ENCODE data around the gene MARCHF2.
"Not testable (repeated sequence)": the region's sequence is repeated elsewhere in the genome, so short reads cannot be mapped to it uniquely, and the experiment has no call there.

Gene MARCHF2

GRCh38 chr19:8413629-8413995 lies 507 bp downstream of the MARCHF2 start:
- DNase-seq: peak in 1 of 5 experiments; percentile 19

GRCh38 chr19:8416796-8417195 lies 3.7 kb downstream of the MARCHF2 start:
- DNase-seq: no peak

- no peak for DNase-seq
Observed at GRCh38 chr19:8421484-8422461, 8.7 kb downstream of the MARCHF2 start.

GRCh38 chr19:8423817-8424223 lies 10.7 kb downstream of the MARCHF2 start:
- no peak for DNase-seq

GRCh38 chr19:8425331-8425730 lies 12.2 kb downstream of the MARCHF2 start:
- not testable (repeated sequence) for DNase-seq

GRCh38 chr19:8426283-8426682 lies 13.2 kb downstream of the MARCHF2 start:
- DNase-seq: no peak

- DNase-seq: no peak
Observed at GRCh38 chr19:8429044-8429443, 15.9 kb downstream of the MARCHF2 start.

GRCh38 chr19:8429826-8430225 lies 16.7 kb downstream of the MARCHF2 start:
- DNase-seq: no peak

- DNase-seq: no peak
Observed at GRCh38 chr19:8430650-8431049, 17.5 kb downstream of the MARCHF2 start.

GRCh38 chr19:8438236-8438635 lies 25.1 kb downstream of the MARCHF2 start:
- no peak for DNase-seq

- no peak for DNase-seq
Observed at GRCh38 chr19:8441725-8442544, 28.8 kb downstream of the MARCHF2 start.

- not testable (repeated sequence) for DNase-seq
Observed at GRCh38 chr19:8444140-8444676, 31.1 kb downstream of the MARCHF2 start.

GRCh38 chr19:8444677-8445487 lies 31.8 kb downstream of the MARCHF2 start, which contains the start of gene HNRNPM:
Gene HNRNPM (plus strand): TSS chr19:8444975. CDS start chr19:8444999, 24 bp downstream.
- peak; percentile 99 to 100 (median 100) for DNase-seq

GRCh38 chr19:8445488-8446001 lies 32.4 kb downstream of the MARCHF2 start:
- DNase-seq: peak; percentile 16 to 36 (median 31)

GRCh38 chr19:8446061-8446709 lies 33.1 kb downstream of the MARCHF2 start:
- no peak for DNase-seq

- peak in 1 of 5 experiments; percentile 40 for DNase-seq
Observed at GRCh38 chr19:8449830-8450229, 36.7 kb downstream of the MARCHF2 start.

GRCh38 chr19:8451377-8451776 lies 38.3 kb downstream of the MARCHF2 start:
- DNase-seq: no peak

GRCh38 chr19:8451885-8452284 lies 38.8 kb downstream of the MARCHF2 start:
- no peak for DNase-seq

- DNase-seq: no peak
Observed at GRCh38 chr19:8452446-8453123, 39.5 kb downstream of the MARCHF2 start.

- no peak for DNase-seq
Observed at GRCh38 chr19:8453616-8454015, 40.5 kb downstream of the MARCHF2 start.

GRCh38 chr19:8454218-8454617 lies 41.1 kb downstream of the MARCHF2 start:
- no peak for DNase-seq
